Femur (tissue), 1 donor: ENCODE results near the gene CD99.
"Not testable (repeated sequence)": the region's sequence is repeated elsewhere in the genome, so short reads cannot be mapped to it uniquely, and the experiment has no call there.

ENCODE experiments used
- DNase-seq: peaks from one replicate; pipeline ENCODE4 v3.0.0-alpha.2; 2017

CD99 gene

DNA sequence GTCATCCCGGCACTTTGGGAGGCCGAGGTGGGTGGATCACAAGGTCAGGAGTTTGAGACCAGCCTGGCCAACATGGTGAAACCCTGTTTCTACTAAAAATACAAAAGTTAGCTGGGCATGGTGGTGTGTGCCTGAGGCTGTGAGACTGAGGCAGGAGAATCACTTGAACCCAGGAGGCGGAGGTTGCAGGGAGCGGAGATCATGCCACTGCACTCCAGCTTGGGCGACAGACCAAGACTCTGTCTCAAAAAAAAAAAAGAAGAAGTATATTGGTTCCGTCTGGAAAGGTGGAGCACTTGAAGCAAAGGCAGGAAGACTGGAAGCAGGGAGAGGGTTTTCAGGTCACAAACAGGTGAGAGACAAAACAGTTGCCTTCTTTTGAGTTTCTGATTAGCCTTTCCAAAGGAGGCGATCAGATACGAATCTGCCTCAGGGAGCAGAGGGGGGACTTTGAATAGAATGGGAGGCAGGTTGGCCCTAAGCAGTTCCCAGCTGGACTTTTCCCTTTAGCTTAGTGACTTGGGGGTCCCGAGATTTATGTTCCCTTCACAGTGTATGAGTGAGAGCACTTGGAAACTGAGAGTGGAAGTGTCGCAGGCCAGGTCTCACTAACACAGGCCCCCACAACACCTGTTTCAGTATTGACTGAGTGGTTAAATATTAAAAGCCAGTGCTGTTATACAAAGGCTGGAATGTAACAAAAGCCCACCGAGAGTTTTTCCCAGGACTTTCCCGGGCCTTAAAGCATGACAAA is 89.6 kb downstream of the CD99 start:
- not testable (repeated sequence) for DNase-seq

GRCh38 chrX:2781226-2781571 is 90.1 kb downstream of the CD99 start:
- no peak for DNase-seq

- no peak for DNase-seq
These were observed 90.6 kb downstream of the CD99 start for GRCh38 chrX:2781698-2782097.

- no peak for DNase-seq
These were observed 91.1 kb downstream of the CD99 start for GRCh38 chrX:2782171-2782570.

GRCh38 chrX:2782778-2783177 is 91.7 kb downstream of the CD99 start:
- no peak for DNase-seq

DNA sequence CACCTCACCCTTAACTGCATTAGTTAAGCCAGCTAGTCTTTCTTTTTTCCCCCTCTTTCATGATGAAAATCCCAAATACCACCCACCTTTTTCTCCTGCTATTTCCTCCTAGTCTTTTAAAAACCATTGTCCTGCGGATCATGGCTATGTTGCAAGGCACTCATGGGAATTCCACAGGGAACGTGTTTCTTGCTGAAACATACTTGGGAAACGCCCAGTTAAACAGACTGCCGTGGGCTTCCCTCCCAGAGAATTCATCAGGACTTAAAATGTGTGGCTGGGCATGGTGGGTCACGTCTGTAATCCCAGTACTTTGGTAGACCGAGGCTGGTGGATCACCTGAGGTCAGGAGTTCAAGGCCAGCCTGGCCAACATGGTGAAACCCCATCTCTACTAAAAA is 92.9 kb downstream of the CD99 start:
- no peak for DNase-seq

DNA sequence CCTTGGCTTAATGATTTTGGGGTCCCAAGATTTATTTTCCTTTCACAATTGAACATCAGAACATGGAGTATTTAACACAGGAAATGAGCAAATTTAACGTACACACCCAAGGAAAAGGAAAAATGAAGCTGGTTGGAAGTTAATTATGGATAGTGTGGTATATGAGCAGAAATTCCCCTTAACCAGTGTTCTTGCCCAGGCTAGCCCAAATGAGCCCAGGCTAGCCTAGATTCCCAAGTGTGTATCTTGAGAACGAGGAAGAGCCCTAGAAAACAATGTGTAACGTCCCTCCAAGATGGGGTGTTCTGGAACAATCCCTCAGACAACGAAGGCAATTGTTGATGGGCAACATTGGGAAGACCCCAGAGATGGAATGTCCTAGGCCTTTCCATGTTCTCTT is 94.4 kb downstream of the CD99 start:
- DNase-seq: no peak

GRCh38 chrX:2788980-2789379 is 97.9 kb downstream of the CD99 start:
- no peak for DNase-seq

GRCh38 chrX:2789569-2789968 is 98.5 kb downstream of the CD99 start:
- DNase-seq: no peak
